Parathyroid adenoma (tissue), 2 donors: Measurements from ENCODE around the gene PRLR.
A peak's percentile ranks its signal among the peaks of the same experiment; 100 is the strongest.

ENCODE experiments used
- H2AFZ ChIP-seq: fragments of 300-600 bp; sonication (generic); one replicate; pipeline ENCODE4 v1.7.0; 2017; ENCODE audit warnings: antibody characterized with exemption, mild to moderate bottlenecking
- H3K27ac ChIP-seq: fragments of 300-600 bp; sonication (generic); one replicate; pipeline ENCODE4 v1.7.0; 2017
- H3K27me3 ChIP-seq: fragments of 300-600 bp; sonication (generic); one replicate; pipeline ENCODE4 v1.7.0; 2017; ENCODE audit warnings: low read length; ENCODE audit not compliant: control insufficient read depth, insufficient read depth
- H3K36me3 ChIP-seq: fragments of 300-600 bp; sonication (generic); one replicate; pipeline ENCODE4 v1.7.0; 2017; ENCODE audit warnings: low read length; ENCODE audit not compliant: control insufficient read depth, insufficient read depth
- H3K4me1 ChIP-seq: fragments of 300-600 bp; sonication (generic); one replicate; pipeline ENCODE4 v1.7.0; 2017; ENCODE audit warnings: control low read depth
- H3K4me2 ChIP-seq: fragments of 300-600 bp; sonication (generic); one replicate; pipeline ENCODE4 v1.7.0; 2017; ENCODE audit warnings: low read length
- H3K4me3 ChIP-seq: fragments of 300-600 bp; sonication (generic); one replicate; pipeline ENCODE4 v1.7.0; 2017; ENCODE audit warnings: low read depth, low read length
- H3K79me2 ChIP-seq: fragments of 300-600 bp; sonication (generic); one replicate; pipeline ENCODE4 v1.7.0; 2017; ENCODE audit warnings: control low read depth
- H3K9ac ChIP-seq: fragments of 300-600 bp; sonication (generic); one replicate; pipeline ENCODE4 v1.7.0; 2017; ENCODE audit warnings: mild to moderate bottlenecking
- H3K9me3 ChIP-seq: fragments of 300-600 bp; sonication (generic); one replicate; pipeline ENCODE4 v1.7.0; 2017; ENCODE audit warnings: low read length; ENCODE audit not compliant: control insufficient read depth
- CTCF ChIP-seq: fragments of 300-600 bp; sonication (generic); IDR thresholded peaks from one replicate; pipeline ENCODE4 v1.7.0; 2017; ENCODE audit warnings: antibody characterized with exemption, mild to moderate bottlenecking
- donor health status: primary hyperparathyroidism.

Gene PRLR

GRCh38 chr5:35171991-35172390 lies 58.3 kb downstream of the PRLR start:
- peaks cover 23% of the 10 kb centered on the region for H3K4me1 ChIP-seq
- peak overlapping the region; percentile 23 for H3K4me3 ChIP-seq
- H3K36me3 ChIP-seq: no peaks in the 10 kb centered on the region
- no peak overlapping the region for H2AFZ ChIP-seq
- H3K9me3 ChIP-seq: no peaks in the 10 kb centered on the region
- TF ChIP-seq CTCF: no peak
- H3K79me2 ChIP-seq: peaks cover 57% of the 10 kb centered on the region
- H3K27ac ChIP-seq: peak overlapping the region; percentile 66
- no peak overlapping the region for H3K9ac ChIP-seq
- H3K4me2 ChIP-seq: peak overlapping the region; percentile 57
- no peaks in the 10 kb centered on the region for H3K27me3 ChIP-seq

- Histone ChIP-seq H3K9ac (no peak overlapping the region), H3K27me3 (no peaks in the 10 kb centered on the region), H3K79me2 (peaks cover 64% of the 10 kb centered on the region), H3K4me1 (peaks cover 23% of the 10 kb centered on the region), H3K36me3 (no peaks in the 10 kb centered on the region), H3K4me2 (no peak overlapping the region), H3K27ac (peak overlapping the region; percentile 3), H2AFZ (no peak overlapping the region), H3K4me3 (no peak overlapping the region), H3K9me3 (no peaks in the 10 kb centered on the region)
- TF ChIP-seq CTCF: no peak
These were observed 59.2 kb downstream of the PRLR start for GRCh38 chr5:35171078-35171477.

GRCh38 chr5:35166043-35166442 lies 64.2 kb downstream of the PRLR start:
- peaks cover 5% of the 10 kb centered on the region for H3K36me3 ChIP-seq
- H3K27me3 ChIP-seq: no peaks in the 10 kb centered on the region
- no peak overlapping the region for H2AFZ ChIP-seq
- H3K27ac ChIP-seq: no peak overlapping the region
- peaks cover 67% of the 10 kb centered on the region for H3K79me2 ChIP-seq
- no peaks in the 10 kb centered on the region for H3K9me3 ChIP-seq
- TF ChIP-seq CTCF: peak; percentile 20
- peaks cover 31% of the 10 kb centered on the region for H3K4me1 ChIP-seq
- H3K9ac ChIP-seq: no peak overlapping the region
- H3K4me2 ChIP-seq: no peak overlapping the region
- no peak overlapping the region for H3K4me3 ChIP-seq

GRCh38 chr5:35164860-35165542 lies 65.3 kb downstream of the PRLR start:
- Histone ChIP-seq H3K9me3 (no peaks in the 10 kb centered on the region), H3K4me1 (peaks cover 40% of the 10 kb centered on the region), H3K36me3 (peaks cover 5% of the 10 kb centered on the region), H3K4me3 (no peak overlapping the region), H3K79me2 (peaks cover 66% of the 10 kb centered on the region), H3K27me3 (no peaks in the 10 kb centered on the region), H3K4me2 (no peak overlapping the region), H2AFZ (no peak overlapping the region), H3K9ac (no peak overlapping the region), H3K27ac (no peak overlapping the region)
- TF ChIP-seq CTCF: no peak

- Histone ChIP-seq H3K9ac (no peak overlapping the region), H3K9me3 (no peaks in the 10 kb centered on the region), H3K27me3 (no peaks in the 10 kb centered on the region), H3K36me3 (peaks cover 5% of the 10 kb centered on the region), H3K4me3 (no peak overlapping the region), H3K79me2 (peaks cover 58% of the 10 kb centered on the region), H2AFZ (no peak overlapping the region), H3K4me2 (no peak overlapping the region), H3K4me1 (peaks cover 53% of the 10 kb centered on the region), H3K27ac (no peak overlapping the region)
- no peak for TF ChIP-seq CTCF
These were observed 66.6 kb downstream of the PRLR start for GRCh38 chr5:35163710-35164033.
